CD8-positive, alpha-beta memory T cell (primary cell): Measurements from ENCODE around the gene AP3D1. TPM values are rescaled to one million over a fixed set of nuclear protein-coding genes. Genes with fewer than 3 reads are reported as not detected.

ENCODE experiments used
- CTCF ChIA-PET: fragments of 350-600 bp; sonication (Branson Sonifier 250); formaldehyde crosslinking; loops from one replicate; lab custom pipeline; 2021; ENCODE audit warnings: antibody characterized with exemption; lab: Charles Lee
- POLR2A ChIA-PET: fragments of 350-600 bp; sonication (Branson Sonifier 250); formaldehyde crosslinking; loops from one replicate; lab custom pipeline; 2021; ENCODE audit warnings: antibody characterized with exemption; lab: Charles Lee
- DNase-seq, 5 donors: peaks; one replicate each; pipeline versions ENCODE4 v3.0.0 to v3.0.0-alpha.2; 2020 to 2022; ENCODE audit warnings: mixed read lengths in 1 of 5
- H3K27ac ChIP-seq: one replicate; pipeline ENCODE4 v1.7.0; 2013; ENCODE audit warnings: low read depth, mild to moderate bottlenecking, low read length, moderate library complexity
- H3K27me3 ChIP-seq: 2 replicates; pipeline ENCODE4 v1.7.0; 2013; ENCODE audit warnings: low read length, mild to moderate bottlenecking; ENCODE audit not compliant: insufficient read depth, poor library complexity, severe bottlenecking
- H3K36me3 ChIP-seq: 2 replicates; pipeline ENCODE4 v1.7.0; 2013; ENCODE audit warnings: mild to moderate bottlenecking, low read length, moderate library complexity; ENCODE audit not compliant: insufficient read depth
- H3K4me1 ChIP-seq: 2 replicates; pipeline ENCODE4 v1.7.0; 2013; ENCODE audit warnings: mild to moderate bottlenecking, low read length, moderate library complexity; ENCODE audit not compliant: insufficient read depth
- H3K4me3 ChIP-seq: 2 replicates; pipeline ENCODE4 v1.7.0; 2013; ENCODE audit warnings: mild to moderate bottlenecking, low read length
- H3K9me3 ChIP-seq: 2 replicates; pipeline ENCODE4 v1.7.0; 2013; ENCODE audit warnings: mild to moderate bottlenecking, low read length
- H3K27ac Mint-ChIP-seq, 8 donors: one replicate each; pipeline ENCODE4 v1.8.0; 2020 to 2021; ENCODE audit warnings: mixed read lengths in 8 of 8, mild to moderate bottlenecking in 6 of 8, inconsistent platforms in 3 of 8, moderate library complexity in 3 of 8
- H3K27me3 Mint-ChIP-seq, 2 donors: one replicate each; pipeline ENCODE4 v1.8.0; 2020 to 2021; ENCODE audit warnings: mixed read lengths in 2 of 2, mild to moderate bottlenecking in 1 of 2, moderate library complexity in 1 of 2
- H3K36me3 Mint-ChIP-seq, 3 donors: one replicate each; pipeline ENCODE4 v1.8.0; 2020 to 2021; ENCODE audit warnings: mixed read lengths in 3 of 3, inconsistent platforms in 1 of 3, mild to moderate bottlenecking in 1 of 3
- H3K4me1 Mint-ChIP-seq, 3 donors: one replicate each; pipeline ENCODE4 v1.8.0; 2020 to 2021; ENCODE audit warnings: mixed read lengths in 3 of 3, inconsistent platforms in 1 of 3, mild to moderate bottlenecking in 1 of 3
- H3K4me3 Mint-ChIP-seq, 7 donors: one replicate each; pipeline ENCODE4 v1.8.0; 2020 to 2021; ENCODE audit warnings: mixed read lengths in 7 of 7, mild to moderate bottlenecking in 6 of 7, moderate library complexity in 4 of 7, inconsistent platforms in 2 of 7
- H3K9me3 Mint-ChIP-seq, 5 donors: one replicate each; pipeline ENCODE4 v1.8.0; 2020 to 2022; ENCODE audit warnings: mixed read lengths in 5 of 5, mild to moderate bottlenecking in 3 of 5, moderate library complexity in 2 of 5, inconsistent platforms in 1 of 5
- polyA plus RNA-seq: library from polyadenylated mRNA; unstranded; fragments of 300-500 nt; fragmentation: Illumina TruSeq; gene quantifications from one replicate; pipeline ENCODE4 v1.2.3, GENCODE V29; 2021
- total RNA-seq, 2 experiments: library from RNA; stranded (reverse); gene quantifications; one replicate each; pipeline ENCODE4 v1.2.3, GENCODE V29; 2021

AP3D1 gene
- total and polyA plus RNA-seq, 3 experiments from 2014 or later: 44.2 to 99.2 (median 96.5) TPM

GRCh38 chr19:2057484-2058469 is 93.6 kb downstream of the AP3D1 start:
- peak overlapping the region; percentile 61 to 84 (median 81) for H3K27ac Mint-ChIP-seq
- Histone ChIP-seq H3K27me3 (no peaks in the 10 kb centered on the region), H3K27ac (peak overlapping the region; percentile 97), H3K4me1 (peaks cover 73% of the 10 kb centered on the region), H3K36me3 (no peaks in the 10 kb centered on the region), H3K9me3 (no peaks in the 10 kb centered on the region), H3K4me3 (no peak overlapping the region)
- no peak for DNase-seq
- POLR2A ChIA-PET: interaction anchor here (0.5 kb wide), 1 partner anchor 52 kb away, joined by 4 read pairs; no protein-coding TSS in a partner anchor
- CTCF ChIA-PET: interaction anchor here (0.9 kb wide), 1 partner anchor 11 kb away, joined by 3 read pairs; no protein-coding TSS in a partner anchor
- H3K9me3 Mint-ChIP-seq: no peaks in the 10 kb centered on the region
- peaks cover 0 to 7% (median 0%) of the 10 kb centered on the region in 3 donors for H3K36me3 Mint-ChIP-seq
- H3K27me3 Mint-ChIP-seq: no peaks in the 10 kb centered on the region
- H3K4me3 Mint-ChIP-seq: peak overlapping the region in 5 of 7 donors; percentile 23 to 53 (median 40)
- peaks cover 36 to 68% (median 45%) of the 10 kb centered on the region in 3 donors for H3K4me1 Mint-ChIP-seq

- Mint-ChIP-seq H3K27me3 (no peaks in the 10 kb centered on the region), H3K36me3 (peaks cover 0 to 7% (median 0%) of the 10 kb centered on the region in 3 donors), H3K27ac (peak overlapping the region in 6 of 8 donors; percentile 72 to 84 (median 81)), H3K4me3 (peak overlapping the region; percentile 11 to 88 (median 51)), H3K9me3 (no peaks in the 10 kb centered on the region), H3K4me1 (peaks cover 36 to 71% (median 46%) of the 10 kb centered on the region in 3 donors)
- DNase-seq: no peak
- H3K36me3 ChIP-seq: no peaks in the 10 kb centered on the region
- H3K27ac ChIP-seq: no peak overlapping the region
- ChIA-PET CTCF (interaction anchor here (0.5 to 1.0 kb wide), 2 partner anchors 15 to 29 kb away, joined by 3 read pairs; no protein-coding TSS in a partner anchor), POLR2A (no interaction called here)
- no peak overlapping the region for H3K4me3 ChIP-seq
- H3K27me3 ChIP-seq: no peaks in the 10 kb centered on the region
- H3K4me1 ChIP-seq: peaks cover 73% of the 10 kb centered on the region
- no peaks in the 10 kb centered on the region for H3K9me3 ChIP-seq
These were observed 94.6 kb downstream of the AP3D1 start for GRCh38 chr19:2056837-2057192.

GRCh38 chr19:2055931-2056836 is 95.2 kb downstream of the AP3D1 start:
- DNase-seq: no peak
- no peaks in the 10 kb centered on the region for H3K36me3 ChIP-seq
- ChIA-PET CTCF (interaction anchor here (0.5 to 1.0 kb wide), 2 partner anchors 14 to 29 kb away, joined by 3 read pairs; no protein-coding TSS in a partner anchor), POLR2A (no interaction called here)
- no peaks in the 10 kb centered on the region for H3K27me3 ChIP-seq
- no peaks in the 10 kb centered on the region for H3K9me3 ChIP-seq
- Mint-ChIP-seq H3K27me3 (no peaks in the 10 kb centered on the region), H3K27ac (peak overlapping the region; percentile 76 to 96 (median 83)), H3K9me3 (no peaks in the 10 kb centered on the region), H3K4me1 (peaks cover 37 to 72% (median 50%) of the 10 kb centered on the region in 3 donors), H3K4me3 (peak overlapping the region; percentile 48 to 88 (median 53)), H3K36me3 (peaks cover 0 to 5% (median 0%) of the 10 kb centered on the region in 3 donors)
- H3K4me1 ChIP-seq: peaks cover 77% of the 10 kb centered on the region
- H3K4me3 ChIP-seq: no peak overlapping the region
- peak overlapping the region; percentile 69 for H3K27ac ChIP-seq

GRCh38 chr19:2054763-2055162 is 96.6 kb downstream of the AP3D1 start:
- POLR2A ChIA-PET: interaction anchor here (0.7 kb wide), 1 partner anchor 1277 kb away, joined by 4 read pairs; no protein-coding TSS in a partner anchor
- Mint-ChIP-seq H3K4me3 (peak overlapping the region in 1 of 7 donors; percentile 37), H3K27me3 (no peaks in the 10 kb centered on the region), H3K4me1 (peaks cover 29 to 64% (median 40%) of the 10 kb centered on the region in 3 donors), H3K36me3 (peaks cover 0 to 4% (median 0%) of the 10 kb centered on the region in 3 donors), H3K27ac (peak overlapping the region in 6 of 8 donors; percentile 64 to 90 (median 80)), H3K9me3 (no peaks in the 10 kb centered on the region)
- no peaks in the 10 kb centered on the region for H3K27me3 ChIP-seq
- no peaks in the 10 kb centered on the region for H3K36me3 ChIP-seq
- H3K4me1 ChIP-seq: peaks cover 65% of the 10 kb centered on the region
- CTCF ChIA-PET: interaction anchor here (1.1 kb wide), 1 partner anchor 25 kb away, joined by 4 read pairs; no protein-coding TSS in a partner anchor
- no peak overlapping the region for H3K4me3 ChIP-seq
- no peak for DNase-seq
- no peaks in the 10 kb centered on the region for H3K9me3 ChIP-seq
- H3K27ac ChIP-seq: no peak overlapping the region

GRCh38 chr19:2053601-2054389 is 97.6 kb downstream of the AP3D1 start:
- DNase-seq: no peak
- H3K27me3 ChIP-seq: no peaks in the 10 kb centered on the region
- H3K9me3 Mint-ChIP-seq: no peaks in the 10 kb centered on the region
- H3K36me3 ChIP-seq: no peaks in the 10 kb centered on the region
- peak overlapping the region in 2 of 7 donors; percentile 42 to 54 for H3K4me3 Mint-ChIP-seq
- no peak overlapping the region for H3K4me3 ChIP-seq
- no peaks in the 10 kb centered on the region for H3K27me3 Mint-ChIP-seq
- no peaks in the 10 kb centered on the region for H3K9me3 ChIP-seq
- POLR2A ChIA-PET: interaction anchor here (0.6 kb wide), 1 partner anchor 15 kb away, joined by 4 read pairs; no protein-coding TSS in a partner anchor
- no peak overlapping the region for H3K27ac ChIP-seq
- CTCF ChIA-PET: interaction anchor here (1.1 to 3.0 kb wide), 2 partner anchors 12 to 24 kb away, joined by 4 to 19 read pairs; no protein-coding TSS in a partner anchor
- peaks cover 0 to 10% (median 0%) of the 10 kb centered on the region in 3 donors for H3K36me3 Mint-ChIP-seq
- peak overlapping the region in 7 of 8 donors; percentile 51 to 99 (median 93) for H3K27ac Mint-ChIP-seq
- H3K4me1 Mint-ChIP-seq: peaks cover 32 to 69% (median 36%) of the 10 kb centered on the region in 3 donors
- H3K4me1 ChIP-seq: peaks cover 65% of the 10 kb centered on the region

GRCh38 chr19:2051773-2052704 is 99.3 kb downstream of the AP3D1 start:
- no peaks in the 10 kb centered on the region for H3K9me3 ChIP-seq
- Mint-ChIP-seq H3K27me3 (peaks cover 0 to 2% of the 10 kb centered on the region in 2 donors), H3K36me3 (peaks cover 0 to 15% (median 0%) of the 10 kb centered on the region in 3 donors), H3K27ac (peak overlapping the region; percentile 92 to 99 (median 97)), H3K4me1 (peaks cover 27 to 67% (median 31%) of the 10 kb centered on the region in 3 donors), H3K9me3 (no peaks in the 10 kb centered on the region), H3K4me3 (peak overlapping the region; percentile 39 to 92 (median 76))
- no peaks in the 10 kb centered on the region for H3K27me3 ChIP-seq
- no peaks in the 10 kb centered on the region for H3K36me3 ChIP-seq
- peaks cover 65% of the 10 kb centered on the region for H3K4me1 ChIP-seq
- ChIA-PET CTCF (interaction anchor here (0.8 to 3.0 kb wide), 13 partner anchors 8 to 183 kb away, joined by 3 to 19 read pairs (median 5); no protein-coding TSS in a partner anchor), POLR2A (interaction anchor here (0.6 to 2.0 kb wide), 9 partner anchors 8 to 195 kb away, joined by 3 to 17 read pairs (median 4); no protein-coding TSS in a partner anchor)
- peak overlapping the region; percentile 25 for H3K4me3 ChIP-seq
- peak; percentile 53 to 84 (median 66) for DNase-seq
- peak overlapping the region; percentile 76 for H3K27ac ChIP-seq
